ENCODE data around the gene CIDEC. TPM values are rescaled to one million over a fixed set of nuclear protein-coding genes. Genes with fewer than 3 reads are reported as not detected.

Gene CIDEC
- total and polyA plus RNA-seq, 2 of the 13 experiments (the other 11 are each of a cell fraction or from before 2014, with no cell fraction given) = 2.5 to 10.4 TPM

DNA sequence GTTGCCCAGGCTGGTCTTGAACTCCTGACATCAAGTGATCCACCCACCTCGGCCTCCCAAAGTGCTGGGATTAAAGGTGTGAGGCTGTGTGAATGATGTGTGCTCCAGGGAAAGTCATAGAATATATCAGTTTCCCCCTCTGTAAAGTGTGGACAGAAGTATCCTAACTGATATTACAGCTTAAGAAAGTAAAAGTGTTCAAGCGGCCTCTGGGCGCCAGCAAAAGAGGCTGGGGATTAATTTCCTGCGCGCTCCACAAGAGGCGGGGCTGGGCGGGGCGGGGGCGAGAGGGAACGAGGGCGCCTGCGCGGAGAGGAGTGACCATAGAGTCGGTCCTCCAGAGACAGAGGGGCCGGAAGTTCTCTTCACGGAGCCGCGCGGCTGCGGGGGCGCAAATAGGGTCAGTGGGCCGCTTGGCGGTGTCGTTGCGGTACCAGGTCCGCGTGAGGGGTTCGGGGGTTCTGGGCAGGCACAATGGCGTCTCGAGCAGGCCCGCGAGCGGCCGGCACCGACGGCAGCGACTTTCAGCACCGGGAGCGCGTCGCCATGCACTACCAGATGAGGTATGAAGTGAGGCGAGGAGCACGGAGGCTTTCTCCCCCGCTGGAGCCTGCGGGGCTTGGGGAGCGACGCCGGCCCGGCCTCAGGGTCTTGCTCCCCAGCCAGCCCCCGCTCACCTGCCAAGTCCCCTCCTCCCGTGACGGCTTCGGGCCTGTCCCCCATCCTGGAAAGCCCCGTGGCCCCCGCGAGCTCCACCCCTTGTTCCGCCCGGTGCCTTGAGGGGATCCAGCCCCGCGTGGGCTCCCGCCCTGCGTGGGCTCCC, 10.4 kb upstream of the CIDEC start, which contains the start of gene JAGN1 (continued):
- TF ChIP-seq GABPA (IDR thresholded peaks at IDR 0.05; ENCODE audit: low read depth, low read length) = peak; percentile 69
- peak; percentile 91 for TF ChIP-seq GABPA (CRISPR knock-in tag; IDR thresholded peaks at IDR 0.05; ENCODE audit: low read depth)
- TF ChIP-seq, protein P1, sequence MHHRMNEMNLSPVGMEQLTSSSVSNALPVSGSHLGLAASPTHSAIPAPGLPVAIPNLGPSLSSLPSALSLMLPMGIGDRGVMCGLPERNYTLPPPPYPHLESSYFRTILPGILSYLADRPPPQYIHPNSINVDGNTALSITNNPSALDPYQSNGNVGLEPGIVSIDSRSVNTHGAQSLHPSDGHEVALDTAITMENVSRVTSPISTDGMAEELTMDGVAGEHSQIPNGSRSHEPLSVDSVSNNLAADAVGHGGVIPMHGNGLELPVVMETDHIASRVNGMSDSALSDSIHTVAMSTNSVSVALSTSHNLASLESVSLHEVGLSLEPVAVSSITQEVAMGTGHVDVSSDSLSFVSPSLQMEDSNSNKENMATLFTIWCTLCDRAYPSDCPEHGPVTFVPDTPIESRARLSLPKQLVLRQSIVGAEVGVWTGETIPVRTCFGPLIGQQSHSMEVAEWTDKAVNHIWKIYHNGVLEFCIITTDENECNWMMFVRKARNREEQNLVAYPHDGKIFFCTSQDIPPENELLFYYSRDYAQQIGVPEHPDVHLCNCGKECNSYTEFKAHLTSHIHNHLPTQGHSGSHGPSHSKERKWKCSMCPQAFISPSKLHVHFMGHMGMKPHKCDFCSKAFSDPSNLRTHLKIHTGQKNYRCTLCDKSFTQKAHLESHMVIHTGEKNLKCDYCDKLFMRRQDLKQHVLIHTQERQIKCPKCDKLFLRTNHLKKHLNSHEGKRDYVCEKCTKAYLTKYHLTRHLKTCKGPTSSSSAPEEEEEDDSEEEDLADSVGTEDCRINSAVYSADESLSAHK (CRISPR knock-in tag; IDR thresholded peaks at IDR 0.05; ENCODE audit: borderline replicate concordance) = no peak
- TF ChIP-seq JUND (CRISPR knock-in tag; IDR thresholded peaks at IDR 0.05) = no peak
- TF ChIP-seq, protein P2, sequence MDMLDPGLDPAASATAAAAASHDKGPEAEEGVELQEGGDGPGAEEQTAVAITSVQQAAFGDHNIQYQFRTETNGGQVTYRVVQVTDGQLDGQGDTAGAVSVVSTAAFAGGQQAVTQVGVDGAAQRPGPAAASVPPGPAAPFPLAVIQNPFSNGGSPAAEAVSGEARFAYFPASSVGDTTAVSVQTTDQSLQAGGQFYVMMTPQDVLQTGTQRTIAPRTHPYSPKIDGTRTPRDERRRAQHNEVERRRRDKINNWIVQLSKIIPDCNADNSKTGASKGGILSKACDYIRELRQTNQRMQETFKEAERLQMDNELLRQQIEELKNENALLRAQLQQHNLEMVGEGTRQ (IDR thresholded peaks at IDR 0.05; ENCODE audit: low read depth, low read length) = no peak
- TF ChIP-seq, protein P2 (CRISPR knock-in tag; IDR thresholded peaks at IDR 0.05; ENCODE audit: borderline replicate concordance) = no peak
- TF ChIP-seq PAX8 (CRISPR knock-in tag; IDR thresholded peaks at IDR 0.05; ENCODE audit: borderline replicate concordance) = peak; percentile 86; the same call in 1 of the 2 replicates
- no peak for TF ChIP-seq GTF2F1 (IDR thresholded peaks at IDR 0.05; ENCODE audit: low read length)
- peak; percentile 43; the same call in 1 of the 2 replicates for TF ChIP-seq ZZZ3 (CRISPR knock-in tag; IDR thresholded peaks at IDR 0.05; ENCODE audit: borderline replicate concordance)
- 0 out of 2 replicates have a peak, but pooled peaks have one; percentile 50 for TF ChIP-seq BRD4 (CRISPR knock-in tag; IDR thresholded peaks at IDR 0.05)
- no peak for TF ChIP-seq KLF9 (CRISPR knock-in tag; IDR thresholded peaks at IDR 0.05; ENCODE audit: low read depth)
- TF ChIP-seq ZFP41 (CRISPR knock-in tag; IDR thresholded peaks at IDR 0.05; ENCODE audit: borderline replicate concordance) = peak; percentile 74
- TF ChIP-seq ZNF768 (CRISPR knock-in tag; IDR thresholded peaks at IDR 0.05) = peak; percentile 79; the same call in 1 of the 2 replicates
- no peak for TF ChIP-seq ZNF724P (CRISPR knock-in tag; IDR thresholded peaks at IDR 0.05; ENCODE audit: borderline replicate concordance)
- TF ChIP-seq, protein P3, sequence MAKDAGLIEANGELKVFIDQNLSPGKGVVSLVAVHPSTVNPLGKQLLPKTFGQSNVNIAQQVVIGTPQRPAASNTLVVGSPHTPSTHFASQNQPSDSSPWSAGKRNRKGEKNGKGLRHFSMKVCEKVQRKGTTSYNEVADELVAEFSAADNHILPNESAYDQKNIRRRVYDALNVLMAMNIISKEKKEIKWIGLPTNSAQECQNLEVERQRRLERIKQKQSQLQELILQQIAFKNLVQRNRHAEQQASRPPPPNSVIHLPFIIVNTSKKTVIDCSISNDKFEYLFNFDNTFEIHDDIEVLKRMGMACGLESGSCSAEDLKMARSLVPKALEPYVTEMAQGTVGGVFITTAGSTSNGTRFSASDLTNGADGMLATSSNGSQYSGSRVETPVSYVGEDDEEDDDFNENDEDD (CRISPR knock-in tag; IDR thresholded peaks at IDR 0.05; ENCODE audit: borderline replicate concordance) = peak; percentile 60; the same call in 1 of the 2 replicates
- TF ChIP-seq MEF2D (CRISPR knock-in tag; IDR thresholded peaks at IDR 0.05) = 0 out of 2 replicates have a peak, but pooled peaks have one; percentile 61
- TF ChIP-seq, protein P4, sequence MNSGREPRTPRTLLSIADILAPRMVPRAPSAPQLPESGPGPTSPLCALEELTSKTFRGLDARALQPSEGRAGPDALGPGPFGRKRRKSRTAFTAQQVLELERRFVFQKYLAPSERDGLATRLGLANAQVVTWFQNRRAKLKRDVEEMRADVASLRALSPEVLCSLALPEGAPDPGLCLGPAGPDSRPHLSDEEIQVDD (CRISPR knock-in tag; IDR thresholded peaks at IDR 0.05; ENCODE audit: borderline replicate concordance) = peak; percentile 82
- TF ChIP-seq ZNF274 (CRISPR knock-in tag; IDR thresholded peaks at IDR 0.05) = peak; percentile 67; the same call in 1 of the 2 replicates
- no peak for TF ChIP-seq JDP2 (CRISPR knock-in tag; IDR thresholded peaks at IDR 0.05; ENCODE audit: borderline replicate concordance)
- no peak for TF ChIP-seq ZEB1 (IDR thresholded peaks at IDR 0.05; ENCODE audit: insufficient replicate concordance, low read depth)
- TF ChIP-seq, protein P5, sequence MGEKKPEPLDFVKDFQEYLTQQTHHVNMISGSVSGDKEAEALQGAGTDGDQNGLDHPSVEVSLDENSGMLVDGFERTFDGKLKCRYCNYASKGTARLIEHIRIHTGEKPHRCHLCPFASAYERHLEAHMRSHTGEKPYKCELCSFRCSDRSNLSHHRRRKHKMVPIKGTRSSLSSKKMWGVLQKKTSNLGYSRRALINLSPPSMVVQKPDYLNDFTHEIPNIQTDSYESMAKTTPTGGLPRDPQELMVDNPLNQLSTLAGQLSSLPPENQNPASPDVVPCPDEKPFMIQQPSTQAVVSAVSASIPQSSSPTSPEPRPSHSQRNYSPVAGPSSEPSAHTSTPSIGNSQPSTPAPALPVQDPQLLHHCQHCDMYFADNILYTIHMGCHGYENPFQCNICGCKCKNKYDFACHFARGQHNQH (CRISPR knock-in tag; IDR thresholded peaks at IDR 0.05) = peak; percentile 34; the same call in 1 of the 2 replicates
- no peak for TF ChIP-seq ZNF562 (CRISPR knock-in tag; IDR thresholded peaks at IDR 0.05; ENCODE audit: borderline replicate concordance)

All from HepG2 (cell line).